Neural cell (in vitro differentiated cells): ENCODE data around the gene HS3ST3A1. TPM values are rescaled to one million over a fixed set of nuclear protein-coding genes. Genes with fewer than 3 reads are reported as not detected.

Source experiments
- H2AFZ ChIP-seq: fragments of 200-600, 300-800 bp; sonication (generic), shearing (Covaris generic); 2 replicates; pipeline ENCODE4 v1.6.0; 2014; ENCODE audit warnings: low read depth, mild to moderate bottlenecking, antibody characterized with exemption, low read length, moderate library complexity
- H3F3A ChIP-seq: fragments of 200-600 bp; shearing (Covaris generic); 2 replicates; pipeline ENCODE4 v1.6.1; 2016; ENCODE audit warnings: mild to moderate bottlenecking, moderate library complexity, mixed read lengths, antibody characterized with exemption, low read length; ENCODE audit not compliant: insufficient read depth, poor library complexity, severe bottlenecking
- H3K27ac ChIP-seq: fragments of 200-600, 300-800 bp; sonication (generic), shearing (Covaris generic); 2 replicates; pipeline ENCODE4 v1.5.1; 2014; ENCODE audit warnings: mild to moderate bottlenecking, low read length, moderate library complexity
- H3K27me3 ChIP-seq: fragments of 300-800, 200-600 bp; sonication (generic), shearing (Covaris generic); 2 replicates; pipeline ENCODE4 v1.6.0; 2014; ENCODE audit warnings: mild to moderate bottlenecking, low read depth, low read length, moderate library complexity; ENCODE audit not compliant: insufficient read depth
- H3K36me3 ChIP-seq: fragments of 300-800, 200-600 bp; sonication (generic), shearing (Covaris generic); 2 replicates; pipeline ENCODE4 v1.5.1; 2014; ENCODE audit warnings: mild to moderate bottlenecking, antibody characterized with exemption, low read length, moderate library complexity; ENCODE audit not compliant: insufficient read depth
- H3K4me2 ChIP-seq: fragments of 300-800, 200-600 bp; sonication (generic), shearing (Covaris generic); 2 replicates; pipeline ENCODE4 v1.6.0; 2014; ENCODE audit warnings: mild to moderate bottlenecking, low read length
- H3K4me3 ChIP-seq: fragments of 300-800, 200-600 bp; sonication (generic), shearing (Covaris generic); 2 replicates; pipeline ENCODE4 v1.5.1; 2014; ENCODE audit warnings: mild to moderate bottlenecking, low read length, moderate library complexity
- H3K79me2 ChIP-seq: fragments of 200-600 bp; shearing (Covaris generic); replicated peaks from 2 replicates; pipeline ENCODE4 v1.6.0; 2014; ENCODE audit warnings: mild to moderate bottlenecking, low read length, moderate library complexity; ENCODE audit not compliant: insufficient read depth
- H3K9ac ChIP-seq: fragments of 300-800, 200-600 bp; sonication (generic), shearing (Covaris generic); 2 replicates; pipeline ENCODE4 v1.6.1; 2016; ENCODE audit warnings: mild to moderate bottlenecking, low read length, mixed read lengths
- H3K9me2 ChIP-seq: fragments of 200-600 bp; shearing (Covaris generic); 2 replicates; pipeline ENCODE4 v1.6.1; 2016; ENCODE audit warnings: mild to moderate bottlenecking, low read length, mixed read lengths; ENCODE audit not compliant: insufficient read depth
- H3K9me3 ChIP-seq: fragments of 200-600, 300-800 bp; sonication (generic), shearing (Covaris generic); 2 replicates; pipeline ENCODE4 v1.6.1; 2016; ENCODE audit warnings: mild to moderate bottlenecking, mixed run types, low read length, moderate library complexity, mixed read lengths
- H4K20me1 ChIP-seq: fragments of 200-600 bp; shearing (Covaris generic); 2 replicates; pipeline ENCODE4 v1.6.1; 2016; ENCODE audit warnings: mild to moderate bottlenecking, mixed run types; ENCODE audit not compliant: insufficient read depth
- CTCF ChIP-seq: fragments of 450-650 bp; IDR thresholded peaks from 2 replicates; pipeline ENCODE4 v1.5.1; 2014; ENCODE audit warnings: antibody characterized with exemption, mild to moderate bottlenecking, moderate library complexity; ENCODE audit not compliant: poor library complexity, severe bottlenecking
- EP300 ChIP-seq: fragments of 450-650 bp; conservative IDR thresholded peaks from 2 replicates; pipeline ENCODE4 v1.6.1; 2014; ENCODE audit warnings: antibody characterized with exemption, mild to moderate bottlenecking, moderate library complexity; ENCODE audit not compliant: poor library complexity, severe bottlenecking
- EZH2 ChIP-seq: fragments of 200-600, 300-800 bp; shearing (Covaris generic), sonication (generic); IDR thresholded peaks from 2 replicates; pipeline ENCODE4 v1.6.1; 2014; ENCODE audit warnings: antibody characterized with exemption, low read length, borderline replicate concordance, mild to moderate bottlenecking; ENCODE audit not compliant: insufficient read depth, poor library complexity, severe bottlenecking
- MXI1 ChIP-seq: fragments of 450-650 bp; conservative IDR thresholded peaks from 2 replicates; pipeline ENCODE4 v1.6.1; 2014; ENCODE audit warnings: antibody characterized with exemption, mild to moderate bottlenecking; ENCODE audit not compliant: poor library complexity, severe bottlenecking
- POLR2AphosphoS5 ChIP-seq: IDR thresholded peaks from 2 replicates; pipeline ENCODE4 v1.6.1; 2012
- RAD21 ChIP-seq: fragments of 450-650 bp; conservative IDR thresholded peaks from 2 replicates; pipeline ENCODE4 v1.6.1; 2014; ENCODE audit warnings: antibody characterized with exemption, mild to moderate bottlenecking, moderate library complexity
- REST ChIP-seq: IDR thresholded peaks from 2 replicates; pipeline ENCODE4 v1.6.1; 2012; ENCODE audit warnings: borderline replicate concordance
- SMC3 ChIP-seq: fragments of 450-650 bp; conservative IDR thresholded peaks from 2 replicates; pipeline ENCODE4 v1.6.1; 2014; ENCODE audit warnings: antibody characterized with exemption, mild to moderate bottlenecking, moderate library complexity; ENCODE audit not compliant: poor library complexity
- TAF1 ChIP-seq: IDR thresholded peaks from 2 replicates; pipeline ENCODE4 v1.6.1; 2012; ENCODE audit warnings: low read depth
- polyA plus RNA-seq: library from polyadenylated mRNA; depleted of rRNA; stranded (reverse); fragments of >200 nt; gene quantifications from 2 replicates; pipeline ENCODE4 v1.2.3, GENCODE V29; 2014

Gene HS3ST3A1
- polyA plus RNA-seq, 1 donor from 2014 or later, result 0.56 TPM

GRCh38 chr17:13636951-13637350, 35.2 kb upstream of the HS3ST3A1 start:
- Histone ChIP-seq H2AFZ (no peak overlapping the region), H3K27me3 (no peaks in the 10 kb centered on the region)
- TF ChIP-seq RAD21, result no peak
- no peak for TF ChIP-seq SMC3
- TF ChIP-seq EP300, result no peak
- no peak for TF ChIP-seq POLR2AphosphoS5
- no peak for TF ChIP-seq TAF1
- TF ChIP-seq REST, result no peak
- TF ChIP-seq CTCF, result no peak
- no peak for TF ChIP-seq EZH2
- no peak for TF ChIP-seq MXI1

GRCh38 chr17:13635951-13636350, 34.2 kb upstream of the HS3ST3A1 start:
- H3K27ac ChIP-seq, result no peak overlapping the region
- no peaks in the 10 kb centered on the region for H4K20me1 ChIP-seq
- no peaks in the 10 kb centered on the region for H3F3A ChIP-seq
- H3K4me3 ChIP-seq, result no peak overlapping the region
- no peak overlapping the region for H3K9ac ChIP-seq
- H2AFZ ChIP-seq, result no peak overlapping the region
- H3K27me3 ChIP-seq, result no peaks in the 10 kb centered on the region
- no peaks in the 10 kb centered on the region for H3K9me3 ChIP-seq
- H3K79me2 ChIP-seq, result no peaks in the 10 kb centered on the region
- H3K36me3 ChIP-seq, result no peaks in the 10 kb centered on the region
- H3K9me2 ChIP-seq, result no peaks in the 10 kb centered on the region
- no peak overlapping the region for H3K4me2 ChIP-seq
- TF ChIP-seq TAF1 (no peak), SMC3 (no peak), CTCF (no peak), MXI1 (no peak), REST (no peak), EZH2 (no peak), EP300 (no peak), RAD21 (no peak), POLR2AphosphoS5 (no peak)

More at GRCh38 chr17:13636951-13637350, 35.2 kb upstream of the HS3ST3A1 start:
- H3K4me3 ChIP-seq, result no peak overlapping the region
- no peaks in the 10 kb centered on the region for H3K9me2 ChIP-seq
- H3F3A ChIP-seq, result no peaks in the 10 kb centered on the region
- H3K9me3 ChIP-seq, result no peaks in the 10 kb centered on the region
- no peaks in the 10 kb centered on the region for H3K79me2 ChIP-seq
- H4K20me1 ChIP-seq, result no peaks in the 10 kb centered on the region
- H3K4me2 ChIP-seq, result no peak overlapping the region
- no peak overlapping the region for H3K27ac ChIP-seq
- no peak overlapping the region for H3K9ac ChIP-seq
- no peaks in the 10 kb centered on the region for H3K36me3 ChIP-seq
